Measurements from ENCODE around the gene SLC66A2. TPM values are rescaled to one million over a fixed set of nuclear protein-coding genes. Genes with fewer than 3 reads are reported as not detected.

SLC66A2 gene
- total RNA-seq, 1 experiment from 2014 or later = 52.8 TPM

GRCh38 chr18:79875531-79875919, 75.9 kb downstream of the SLC66A2 start:
- Histone ChIP-seq H3K9me3 (ENCODE audit: low read length) (no peaks in the 10 kb centered on the region), H4K20me1 (ENCODE audit: low read length) (no peaks in the 10 kb centered on the region), H3K9ac (ENCODE audit: low read length) (no peak overlapping the region), H3K27me3 (ENCODE audit: low read length) (no peaks in the 10 kb centered on the region), H3K4me3 (ENCODE audit: low read length) (no peak overlapping the region), H2AFZ (ENCODE audit: low read length) (no peak overlapping the region), H3K4me1 (ENCODE audit: insufficient read depth, low read length) (no peaks in the 10 kb centered on the region), H3F3A (ENCODE audit: low read length, unreplicated experiment) (no peaks in the 10 kb centered on the region), H3K79me2 (ENCODE audit: low read length) (no peaks in the 10 kb centered on the region), H3K4me2 (ENCODE audit: low read length) (no peak overlapping the region), H3K27ac (ENCODE audit: low read length) (no peak overlapping the region), H3K36me3 (ENCODE audit: low read depth, low read length) (no peaks in the 10 kb centered on the region), H3K9me2 (replicated peaks; ENCODE audit: low read length) (no peaks in the 10 kb centered on the region)
- BruUV-seq (replicated peaks) = no TSS peak
- DNase-seq = no peak
- CTCF ChIA-PET = no interaction called here
- TF ChIP-seq CTCF (conservative IDR thresholded peaks at IDR 0.05; ENCODE audit: low read depth, low read length) (no peak), EZH2 (IDR thresholded peaks at IDR 0.05; ENCODE audit: low read length, unreplicated experiment) (no peak), EZH2phosphoT487 (IDR thresholded peaks at IDR 0.05; ENCODE audit: borderline replicate concordance, low read length) (no peak)
- ATAC-seq = no peak
- intact Hi-C loops (cut with micrococcal nuclease) = no loop called here
- POLR2A ChIA-PET (ENCODE audit: unreplicated experiment) = no interaction called here

- intact Hi-C loops (cut with micrococcal nuclease) = no loop called here
- Histone ChIP-seq H3K4me2 (ENCODE audit: low read length) (no peak overlapping the region), H3K27me3 (ENCODE audit: low read length) (no peaks in the 10 kb centered on the region), H3K79me2 (ENCODE audit: low read length) (no peaks in the 10 kb centered on the region), H3K9me2 (replicated peaks; ENCODE audit: low read length) (no peaks in the 10 kb centered on the region), H3K4me3 (ENCODE audit: low read length) (no peak overlapping the region), H3F3A (ENCODE audit: low read length, unreplicated experiment) (no peaks in the 10 kb centered on the region), H3K27ac (ENCODE audit: low read length) (no peak overlapping the region), H3K9me3 (ENCODE audit: low read length) (no peaks in the 10 kb centered on the region), H3K9ac (ENCODE audit: low read length) (no peak overlapping the region), H3K36me3 (ENCODE audit: low read depth, low read length) (no peaks in the 10 kb centered on the region), H4K20me1 (ENCODE audit: low read length) (no peaks in the 10 kb centered on the region), H3K4me1 (ENCODE audit: insufficient read depth, low read length) (no peaks in the 10 kb centered on the region), H2AFZ (ENCODE audit: low read length) (no peak overlapping the region)
- TF ChIP-seq CTCF (conservative IDR thresholded peaks at IDR 0.05; ENCODE audit: low read depth, low read length) = no peak
- no peak for TF ChIP-seq EZH2phosphoT487 (IDR thresholded peaks at IDR 0.05; ENCODE audit: borderline replicate concordance, low read length)
- TF ChIP-seq EZH2 (IDR thresholded peaks at IDR 0.05; ENCODE audit: low read length, unreplicated experiment) = no peak
- no peak for ATAC-seq
- no TSS peak for BruUV-seq (replicated peaks)
- ChIA-PET CTCF (no interaction called here), POLR2A (ENCODE audit: unreplicated experiment) (no interaction called here)
- no peak for DNase-seq
Measured at GRCh38 chr18:79874553-79875530, 76.6 kb downstream of the SLC66A2 start.

- Histone ChIP-seq H3K79me2 (ENCODE audit: low read length) (no peaks in the 10 kb centered on the region), H3K27ac (ENCODE audit: low read length) (no peak overlapping the region)
Measured at GRCh38 chr18:79873449-79874110, 77.9 kb downstream of the SLC66A2 start.

More at GRCh38 chr18:79873449-79874110, 77.9 kb downstream of the SLC66A2 start:
- POLR2A ChIA-PET (ENCODE audit: unreplicated experiment) = no interaction called here
- ATAC-seq (no peak), DNase-seq (no peak)
- Histone ChIP-seq H3K4me3 (ENCODE audit: low read length) (no peak overlapping the region), H3K4me1 (ENCODE audit: insufficient read depth, low read length) (no peaks in the 10 kb centered on the region), H3F3A (ENCODE audit: low read length, unreplicated experiment) (no peaks in the 10 kb centered on the region), H3K9ac (ENCODE audit: low read length) (no peak overlapping the region), H3K9me2 (replicated peaks; ENCODE audit: low read length) (no peaks in the 10 kb centered on the region), H3K4me2 (ENCODE audit: low read length) (no peak overlapping the region), H3K36me3 (ENCODE audit: low read depth, low read length) (no peaks in the 10 kb centered on the region), H3K27me3 (ENCODE audit: low read length) (no peaks in the 10 kb centered on the region), H4K20me1 (ENCODE audit: low read length) (no peaks in the 10 kb centered on the region), H3K9me3 (ENCODE audit: low read length) (no peaks in the 10 kb centered on the region), H2AFZ (ENCODE audit: low read length) (no peak overlapping the region)
- CTCF ChIA-PET = no interaction called here
- TF ChIP-seq EZH2phosphoT487 (IDR thresholded peaks at IDR 0.05; ENCODE audit: borderline replicate concordance, low read length) (no peak), EZH2 (IDR thresholded peaks at IDR 0.05; ENCODE audit: low read length, unreplicated experiment) (no peak), CTCF (conservative IDR thresholded peaks at IDR 0.05; ENCODE audit: low read depth, low read length) (no peak)
- BruUV-seq (replicated peaks) = no TSS peak
- intact Hi-C loops (cut with micrococcal nuclease) = no loop called here
